Omental fat pad (tissue), 4 donors: ENCODE results near the gene AUTS2. TPM values are rescaled to one million over a fixed set of nuclear protein-coding genes. Genes with fewer than 3 reads are reported as not detected.
A peak's percentile ranks its signal among the peaks of the same experiment; 100 is the strongest.

Source experiments
- ATAC-seq: fragments of 150-250 bp; one replicate; pipeline ENCODE4 v1.9.1; 2016; ENCODE audit warnings: mild to moderate bottlenecking, moderate library complexity; ENCODE audit not compliant: low FRiP score
- DNase-seq: peaks from one replicate; pipeline ENCODE4 v3.0.0-alpha.2; 2019; ENCODE audit warnings: low spot score
- CTCF ChIP-seq, 3 donors: fragments of 450-650 bp; IDR thresholded peaks; one replicate each; pipeline ENCODE4 v1.5.1; 2016 to 2017; ENCODE audit warnings: antibody characterized with exemption in 3 of 3, mild to moderate bottlenecking in 3 of 3, moderate library complexity in 2 of 3
- total RNA-seq, 4 donors: library from RNA; depleted of rRNA; stranded (reverse); fragments of >200 nt; gene quantifications; one replicate each; pipeline ENCODE4 v1.1.0, GENCODE V29; 2016

Gene AUTS2
- total RNA-seq, result 10 to 100 TPM; 13.2 to 27.0 (median 21.2) TPM

- DNase-seq (peak; percentile 76), ATAC-seq (peak; percentile 89)
- no peak for TF ChIP-seq CTCF (IDR thresholded peaks at IDR 0.05)
Observed at GRCh38 chr7:69598081-69598486, at the start of gene AUTS2. Gene AUTS2 (plus strand): TSS chr7:69598475. CDS start chr7:69599654, 1,179 bp downstream.

- no peak for DNase-seq
- no peak for TF ChIP-seq CTCF (IDR thresholded peaks at IDR 0.05)
- ATAC-seq, result no peak
Observed at GRCh38 chr7:69550991-69551390, 47.3 kb upstream of the AUTS2 start.

GRCh38 chr7:69553190-69553589 lies 45.1 kb upstream of the AUTS2 start:
- ATAC-seq (no peak), DNase-seq (no peak)
- no peak for TF ChIP-seq CTCF (IDR thresholded peaks at IDR 0.05)

- no peak for ATAC-seq
- TF ChIP-seq CTCF (IDR thresholded peaks at IDR 0.05), result no peak
- DNase-seq, result no peak
Observed at GRCh38 chr7:69561266-69561960, 36.9 kb upstream of the AUTS2 start.

GRCh38 chr7:69564454-69565417 lies 33.5 kb upstream of the AUTS2 start:
- no peak for TF ChIP-seq CTCF (IDR thresholded peaks at IDR 0.05)
- no peak for DNase-seq

GRCh38 chr7:69567800-69568199 lies 30.5 kb upstream of the AUTS2 start:
- no peak for TF ChIP-seq CTCF (IDR thresholded peaks at IDR 0.05)
- ATAC-seq (no peak), DNase-seq (no peak)

More at GRCh38 chr7:69564454-69565417, 33.5 kb upstream of the AUTS2 start:
- ATAC-seq, result peak; percentile 64
